IMR-90 (cell line): ENCODE measurements around the gene PCK1. TPM values are rescaled to one million over a fixed set of nuclear protein-coding genes. Genes with fewer than 3 reads are reported as not detected.

Source experiments
- ATAC-seq: fragments of 200-7000 bp; cut with Tn5 transposase; 2 replicates; pipeline ENCODE4 v1.9.1; 2020; ENCODE audit warnings: low read depth, mild to moderate bottlenecking, moderate library complexity
- BruUV-seq: library from RNA; stranded (reverse); fragments of 400-500 nt; replicated peaks from 2 replicates; lab custom pipeline; 2021; lab: Mats Ljungman, UMichigan
- CTCF ChIA-PET: fragments of 300-600 bp; formaldehyde crosslinking; extraction: SDS; loops from one replicate; lab custom pipeline; 2021; ENCODE audit warnings: antibody characterized with exemption; lab: Yijun Ruan, JAX
- POLR2A ChIA-PET: fragments of 300-600 bp; sonication (Branson Sonifier 250); formaldehyde crosslinking; loops from one replicate; lab custom pipeline; 2022; ENCODE audit warnings: antibody characterized with exemption; ENCODE audit not compliant: unreplicated experiment; lab: Charles Lee
- DNase-seq: peaks from one replicate; pipeline ENCODE4 v3.0.0; 2013
- H2AFZ ChIP-seq: replicated peaks from 2 replicates; pipeline ENCODE3; 2013; ENCODE audit warnings: low read length, mild to moderate bottlenecking; ENCODE audit not compliant: poor library complexity
- H2AK5ac ChIP-seq: 2 replicates; pipeline ENCODE4 v1.6.1; 2013; ENCODE audit warnings: low read depth, low read length, inconsistent platforms
- H2AK9ac ChIP-seq: replicated peaks from 2 replicates; pipeline ENCODE3; 2013; ENCODE audit warnings: mild to moderate bottlenecking, low read depth, low read length, moderate library complexity; ENCODE audit not compliant: poor library complexity
- H2BK120ac ChIP-seq: 2 replicates; pipeline ENCODE4 v1.6.1; 2013; ENCODE audit warnings: low read depth, low read length, inconsistent platforms
- H2BK15ac ChIP-seq: 3 replicates; pipeline ENCODE4 v1.6.1; 2013; ENCODE audit warnings: low read depth, low read length, inconsistent platforms
- H2BK20ac ChIP-seq: 2 replicates; pipeline ENCODE4 v1.6.1; 2013; ENCODE audit warnings: low read depth, mild to moderate bottlenecking, inconsistent platforms, low read length, moderate library complexity
- H2BK5ac ChIP-seq: 2 replicates; pipeline ENCODE4 v1.6.1; 2013; ENCODE audit warnings: mild to moderate bottlenecking, low read depth, low read length, inconsistent platforms; ENCODE audit not compliant: poor library complexity, severe bottlenecking
- H3K14ac ChIP-seq: replicated peaks from 2 replicates; pipeline ENCODE4 v1.6.1; 2013; ENCODE audit warnings: low read depth, low read length, inconsistent platforms
- H3K18ac ChIP-seq: 2 replicates; pipeline ENCODE4 v1.6.1; 2013; ENCODE audit warnings: low read depth, low read length, control low read depth
- H3K23ac ChIP-seq: 2 replicates; pipeline ENCODE4 v1.6.1; 2013; ENCODE audit warnings: low read depth, low read length, inconsistent platforms
- H3K27ac ChIP-seq: 2 replicates; pipeline ENCODE4 v1.5.1; 2013; ENCODE audit warnings: mild to moderate bottlenecking, control low read depth, low read length; ENCODE audit not compliant: insufficient read depth
- H3K27me3 ChIP-seq: 2 replicates; pipeline ENCODE4 v1.6.1; 2013; ENCODE audit warnings: low read length; ENCODE audit not compliant: control insufficient read depth, insufficient read depth
- H3K36me3 ChIP-seq: 2 replicates; pipeline ENCODE4 v1.6.1; 2013; ENCODE audit warnings: low read length, mixed read lengths; ENCODE audit not compliant: control insufficient read depth, insufficient read depth
- H3K4ac ChIP-seq: 2 replicates; pipeline ENCODE4 v1.6.1; 2013; ENCODE audit warnings: low read depth, low read length, inconsistent platforms
- H3K4me1 ChIP-seq: 2 replicates; pipeline ENCODE4 v1.6.1; 2013; ENCODE audit warnings: low read length, mixed read lengths; ENCODE audit not compliant: control insufficient read depth, insufficient read depth
- H3K4me2 ChIP-seq: 2 replicates; pipeline ENCODE4 v1.6.1; 2013; ENCODE audit warnings: low read depth, mild to moderate bottlenecking, control low read depth, low read length, moderate library complexity
- H3K4me3 ChIP-seq: 2 replicates; pipeline ENCODE4 v1.5.1; 2013; ENCODE audit warnings: low read depth, mild to moderate bottlenecking, control low read depth, low read length, moderate library complexity; ENCODE audit not compliant: insufficient read depth
- H3K56ac ChIP-seq: 2 replicates; pipeline ENCODE4 v1.6.1; 2013; ENCODE audit warnings: low read length, inconsistent platforms; ENCODE audit not compliant: insufficient read depth; ENCODE audit errors: extremely low read depth
- H3K79me1 ChIP-seq, 2 experiments: 2 replicates each; pipeline ENCODE4 v1.6.1; 2013; ENCODE audit warnings: low read length in 2 of 2, inconsistent platforms in 1 of 2, low read depth in 1 of 2
- H3K9ac ChIP-seq: 2 replicates; pipeline ENCODE4 v1.6.1; 2013; ENCODE audit warnings: low read depth, low read length, control low read depth
- H3K9me1 ChIP-seq: 2 replicates; pipeline ENCODE4 v1.6.1; 2013; ENCODE audit warnings: low read length, inconsistent platforms; ENCODE audit not compliant: insufficient read depth
- H3K9me3 ChIP-seq: 2 replicates; pipeline ENCODE4 v1.6.1; 2013; ENCODE audit warnings: low read length; ENCODE audit not compliant: control insufficient read depth, insufficient read depth
- H4K20me1 ChIP-seq: 2 replicates; pipeline ENCODE4 v1.6.1; 2013; ENCODE audit warnings: low read length, inconsistent platforms; ENCODE audit not compliant: insufficient read depth
- H4K5ac ChIP-seq: 2 replicates; pipeline ENCODE4 v1.6.1; 2013; ENCODE audit warnings: mild to moderate bottlenecking, low read depth, low read length, control low read depth
- H4K8ac ChIP-seq, 2 experiments: 2 replicates each; pipeline ENCODE4 v1.6.1; 2013; ENCODE audit warnings: low read depth in 2 of 2, low read length in 2 of 2, control low read depth in 1 of 2, inconsistent platforms in 1 of 2
- H4K91ac ChIP-seq: 2 replicates; pipeline ENCODE4 v1.6.1; 2013; ENCODE audit warnings: low read depth, low read length, inconsistent platforms; ENCODE audit not compliant: insufficient read depth
- BHLHE40 ChIP-seq: fragments of 150-350 bp; IDR thresholded peaks from 2 replicates; pipeline ENCODE4 v1.6.1; 2016; ENCODE audit warnings: mild to moderate bottlenecking, low read depth, low read length
- CEBPB ChIP-seq: IDR thresholded peaks from 2 replicates; pipeline ENCODE4 v1.6.1; 2012; ENCODE audit warnings: low read depth, low read length, improper control_type of control experiment
- CHD1 ChIP-seq: IDR thresholded peaks from 2 replicates; pipeline ENCODE4 v1.6.1; 2012; ENCODE audit warnings: low read depth, low read length, improper control_type of control experiment
- FOS ChIP-seq: fragments of 150-350 bp; IDR thresholded peaks from 2 replicates; pipeline ENCODE4 v1.6.1; 2016; ENCODE audit warnings: low read depth, low read length
- MAFK ChIP-seq: IDR thresholded peaks from 2 replicates; pipeline ENCODE4 v1.6.1; 2012; ENCODE audit warnings: low read depth, low read length, improper control_type of control experiment
- MAZ ChIP-seq: IDR thresholded peaks from 2 replicates; pipeline ENCODE4 v1.6.1; 2012; ENCODE audit warnings: low read depth, mild to moderate bottlenecking, low read length, improper control_type of control experiment, moderate library complexity, borderline replicate concordance
- MXI1 ChIP-seq: IDR thresholded peaks from 2 replicates; pipeline ENCODE4 v1.6.1; 2012; ENCODE audit warnings: low read depth, mild to moderate bottlenecking, low read length, moderate library complexity, borderline replicate concordance
- NFE2L2 ChIP-seq: fragments of 150-350 bp; IDR thresholded peaks from 2 replicates; pipeline ENCODE4 v1.6.1; 2016; ENCODE audit warnings: low read depth, mild to moderate bottlenecking, low read length
- POLR2A ChIP-seq: IDR thresholded peaks from 2 replicates; pipeline ENCODE4 v1.6.1; 2012; ENCODE audit warnings: mild to moderate bottlenecking, low read depth, low read length
- RAD21 ChIP-seq: IDR thresholded peaks from 2 replicates; pipeline ENCODE4 v1.6.1; 2012; ENCODE audit warnings: low read length, improper control_type of control experiment
- RCOR1 ChIP-seq: IDR thresholded peaks from 2 replicates; pipeline ENCODE4 v1.6.1; 2012; ENCODE audit warnings: mild to moderate bottlenecking, low read length, improper control_type of control experiment; ENCODE audit not compliant: insufficient replicate concordance
- WGBS, 2 experiments: methylation state at CpG; one replicate each; pipeline versions ENCODE4 v1.1.5 to v1.1.7; 2013; ENCODE audit warnings: missing lambda C conversion rate in 2 of 2; ENCODE audit not compliant: insufficient read length in 1 of 2; ENCODE audit errors: extremely low coverage in 2 of 2; 5-methylcytosine and 5-hydroxymethylcytosine counted together
- dilution Hi-C: fragments of 300-500 bp; cut with HindIII; formaldehyde crosslinking; loops from one replicate; pipeline ENCODE4 v1.14.3; 2018; ENCODE audit warnings: low sequenced_read_pairs; ENCODE audit not compliant: unreplicated experiment
- in situ Hi-C: fragments of 300-500 bp; cut with MboI; formaldehyde crosslinking; loops from 3 replicates; pipeline ENCODE4 v1.14.3; 2019; ENCODE audit warnings: low sequenced_read_pairs, inconsistent platforms, mixed read lengths
- intact Hi-C: fragments of 100-400 bp; cut with micrococcal nuclease; formaldehyde crosslinking; loops from 2 replicates; pipeline ENCODE4 v1.10.0; 2022
- polyA plus RNA-seq, 3 experiments: library from polyadenylated mRNA; depleted of rRNA; stranded (reverse); fragments of >200 nt; gene quantifications; 2 replicates each; pipeline ENCODE4 v1.2.3, GENCODE V29; 2012; ENCODE audit warnings: low replicate concordance in 1 of 3
- total RNA-seq: library from RNA; depleted of rRNA; stranded (reverse); fragments of >200 nt; gene quantifications from 2 replicates; pipeline ENCODE4 v1.2.3, GENCODE V29; 2012
- TF ChIP-seq, protein P1 (sequence below): fragments of 150-350 bp; IDR thresholded peaks from 2 replicates; pipeline ENCODE4 v1.6.1; 2017; ENCODE audit warnings: mild to moderate bottlenecking, antibody characterized with exemption, low read length, low read depth
- TF ChIP-seq, protein P2 (sequence below): fragments of 150-350 bp; IDR thresholded peaks from 2 replicates; pipeline ENCODE4 v1.6.1; 2016; ENCODE audit warnings: low read depth, mild to moderate bottlenecking, low read length, moderate library complexity, borderline replicate concordance
- TF ChIP-seq, protein P3 (sequence below): conservative IDR thresholded peaks from 2 replicates; pipeline ENCODE4 v1.5.1; 2012; ENCODE audit warnings: mild to moderate bottlenecking, low read depth, low read length, improper control_type of control experiment

The PCK1 gene
- total and polyA plus RNA-seq, 2 of the 4 experiments (the other 2 are of a cell fraction): not detected

DNA sequence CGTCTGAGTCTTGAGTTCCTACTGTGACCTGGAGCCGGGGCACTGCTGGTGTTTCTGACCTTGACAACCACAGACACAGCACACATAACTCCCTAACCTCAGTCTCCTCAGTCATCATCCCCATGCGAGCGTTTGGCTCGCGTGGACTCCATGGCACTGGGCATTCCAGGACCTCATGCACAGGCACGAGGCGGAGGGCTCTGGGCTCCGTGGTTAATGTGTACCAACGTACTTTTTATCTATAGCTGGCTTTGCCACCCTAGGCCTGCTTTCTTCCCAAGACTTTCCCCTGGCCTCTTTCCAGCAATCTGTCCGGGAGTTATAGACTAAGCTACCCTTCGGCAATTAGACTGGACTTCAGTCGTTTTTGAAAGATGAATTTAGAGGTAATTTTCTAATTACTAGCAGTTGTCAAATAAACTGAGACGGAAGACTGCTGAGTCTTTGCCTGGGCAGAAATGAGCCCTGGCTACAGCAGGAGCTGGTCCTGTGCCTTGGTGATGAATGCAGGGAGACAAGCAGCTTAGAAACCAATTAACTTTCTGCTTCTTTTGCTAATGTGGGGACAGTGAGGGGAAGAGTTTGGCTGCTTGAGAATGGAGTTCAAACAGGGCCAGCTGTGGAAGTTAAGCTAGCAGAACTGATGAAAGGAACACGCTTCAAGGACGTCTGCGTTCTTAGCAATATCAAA lies 19.9 kb upstream of the PCK1 start:
- no TSS peak for BruUV-seq
- Histone ChIP-seq H2BK5ac (no peak overlapping the region), H3K4me1 (no peaks in the 10 kb centered on the region), H3K14ac (no peak overlapping the region), H3K23ac (no peak overlapping the region), H2AFZ (no peak overlapping the region), H4K5ac (no peak overlapping the region), H3K27ac (no peak overlapping the region), H4K20me1 (no peaks in the 10 kb centered on the region), H3K18ac (no peak overlapping the region), H2BK15ac (no peak overlapping the region), H4K91ac (no peak overlapping the region), H2AK5ac (no peak overlapping the region), H3K4ac (no peak overlapping the region), H2BK20ac (no peak overlapping the region), H3K36me3 (no peaks in the 10 kb centered on the region), H3K9me3 (no peaks in the 10 kb centered on the region), H2AK9ac (no peak overlapping the region), H3K56ac (no peak overlapping the region), H3K79me1 (no peaks in the 10 kb centered on the region), H3K4me2 (no peak overlapping the region), H3K4me3 (no peak overlapping the region), H3K9me1 (no peaks in the 10 kb centered on the region), H2BK120ac (no peak overlapping the region), H4K8ac (no peak overlapping the region), H3K9ac (no peak overlapping the region), H3K27me3 (peaks cover 3% of the 10 kb centered on the region; the same call in 1 of the 2 replicates)
- DNase-seq (no peak), ATAC-seq (no peak)
- WGBS, 2 experiments: 78% methylated on average over 6 of the region's 17 CpGs; no CpG with 5 or more reads in 1 of the 2 experiments
- ChIA-PET POLR2A (no interaction called here), CTCF (no interaction called here)
- TF ChIP-seq RCOR1 (no peak), POLR2A (no peak), MXI1 (no peak), MAZ (no peak), MAFK (no peak), BHLHE40 (no peak), FOS (no peak), NFE2L2 (no peak), CEBPB (no peak), CHD1 (no peak), RAD21 (no peak)
- TF ChIP-seq, protein P1, sequence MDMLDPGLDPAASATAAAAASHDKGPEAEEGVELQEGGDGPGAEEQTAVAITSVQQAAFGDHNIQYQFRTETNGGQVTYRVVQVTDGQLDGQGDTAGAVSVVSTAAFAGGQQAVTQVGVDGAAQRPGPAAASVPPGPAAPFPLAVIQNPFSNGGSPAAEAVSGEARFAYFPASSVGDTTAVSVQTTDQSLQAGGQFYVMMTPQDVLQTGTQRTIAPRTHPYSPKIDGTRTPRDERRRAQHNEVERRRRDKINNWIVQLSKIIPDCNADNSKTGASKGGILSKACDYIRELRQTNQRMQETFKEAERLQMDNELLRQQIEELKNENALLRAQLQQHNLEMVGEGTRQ: no peak
- TF ChIP-seq, protein P2, sequence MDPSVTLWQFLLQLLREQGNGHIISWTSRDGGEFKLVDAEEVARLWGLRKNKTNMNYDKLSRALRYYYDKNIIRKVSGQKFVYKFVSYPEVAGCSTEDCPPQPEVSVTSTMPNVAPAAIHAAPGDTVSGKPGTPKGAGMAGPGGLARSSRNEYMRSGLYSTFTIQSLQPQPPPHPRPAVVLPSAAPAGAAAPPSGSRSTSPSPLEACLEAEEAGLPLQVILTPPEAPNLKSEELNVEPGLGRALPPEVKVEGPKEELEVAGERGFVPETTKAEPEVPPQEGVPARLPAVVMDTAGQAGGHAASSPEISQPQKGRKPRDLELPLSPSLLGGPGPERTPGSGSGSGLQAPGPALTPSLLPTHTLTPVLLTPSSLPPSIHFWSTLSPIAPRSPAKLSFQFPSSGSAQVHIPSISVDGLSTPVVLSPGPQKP: no peak
- TF ChIP-seq, protein P3, sequence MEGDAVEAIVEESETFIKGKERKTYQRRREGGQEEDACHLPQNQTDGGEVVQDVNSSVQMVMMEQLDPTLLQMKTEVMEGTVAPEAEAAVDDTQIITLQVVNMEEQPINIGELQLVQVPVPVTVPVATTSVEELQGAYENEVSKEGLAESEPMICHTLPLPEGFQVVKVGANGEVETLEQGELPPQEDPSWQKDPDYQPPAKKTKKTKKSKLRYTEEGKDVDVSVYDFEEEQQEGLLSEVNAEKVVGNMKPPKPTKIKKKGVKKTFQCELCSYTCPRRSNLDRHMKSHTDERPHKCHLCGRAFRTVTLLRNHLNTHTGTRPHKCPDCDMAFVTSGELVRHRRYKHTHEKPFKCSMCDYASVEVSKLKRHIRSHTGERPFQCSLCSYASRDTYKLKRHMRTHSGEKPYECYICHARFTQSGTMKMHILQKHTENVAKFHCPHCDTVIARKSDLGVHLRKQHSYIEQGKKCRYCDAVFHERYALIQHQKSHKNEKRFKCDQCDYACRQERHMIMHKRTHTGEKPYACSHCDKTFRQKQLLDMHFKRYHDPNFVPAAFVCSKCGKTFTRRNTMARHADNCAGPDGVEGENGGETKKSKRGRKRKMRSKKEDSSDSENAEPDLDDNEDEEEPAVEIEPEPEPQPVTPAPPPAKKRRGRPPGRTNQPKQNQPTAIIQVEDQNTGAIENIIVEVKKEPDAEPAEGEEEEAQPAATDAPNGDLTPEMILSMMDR: no peak
- dilution Hi-C loops (no loop called here), intact Hi-C loops (no loop called here), in situ Hi-C loops (no loop called here)
